HG03520 (cell line): Measurements from ENCODE around the gene HNRNPK.
"Not testable (repeated sequence)": the region's sequence is repeated elsewhere in the genome, so short reads cannot be mapped to it uniquely, and the experiment has no call there.

Source experiments
- ATAC-seq: cut with Tn5 transposase; IDR thresholded peaks from one replicate; pipeline ENCODE4 v1.9.1; 2021; ENCODE audit warnings: mild to moderate bottlenecking, moderate library complexity; ENCODE audit not compliant: unreplicated experiment

The HNRNPK gene

DNA sequence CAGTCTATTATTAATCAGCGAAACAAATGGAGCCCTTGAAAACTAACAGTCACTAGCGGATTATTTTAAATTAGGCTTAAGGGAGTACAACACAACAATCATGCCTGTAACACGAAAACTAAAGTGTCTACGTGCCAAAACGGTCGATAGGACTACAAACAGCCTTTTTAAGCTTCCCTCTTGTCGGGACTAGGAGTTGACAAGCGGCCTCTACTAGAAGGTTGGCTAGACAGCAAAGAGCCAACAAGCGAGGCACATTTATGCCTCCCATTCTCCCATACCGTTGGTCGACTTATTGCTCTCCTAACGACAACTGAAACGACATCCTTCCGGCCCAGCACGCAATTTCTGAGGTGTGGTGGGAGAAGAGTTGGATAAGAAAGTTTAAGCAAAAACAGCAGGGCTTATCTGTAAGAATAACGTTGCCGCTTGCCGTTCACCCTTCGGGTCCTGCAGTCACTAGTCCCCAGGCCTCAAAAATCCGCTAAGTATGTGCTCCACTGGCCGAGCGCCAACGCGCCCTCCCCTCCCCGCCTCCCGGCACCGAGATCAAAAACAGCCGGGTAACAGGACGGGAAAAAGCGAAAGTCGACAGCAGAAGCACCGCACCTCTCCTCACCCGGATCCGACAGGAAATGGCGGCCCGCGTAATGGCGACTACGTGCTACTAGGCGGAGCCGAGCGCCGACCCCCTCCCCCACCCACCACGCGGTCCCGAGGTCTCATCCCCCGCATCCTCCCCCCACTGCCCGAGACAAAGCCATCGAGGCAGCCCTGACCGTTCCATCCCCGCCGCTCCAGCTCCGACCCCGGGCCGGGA lies 813 bp downstream of the HNRNPK start:
- no peak for ATAC-seq

- no peak for ATAC-seq
Measured at GRCh38 chr9:83977196-83977595, 2.8 kb downstream of the HNRNPK start.

- no peak for ATAC-seq
Measured at GRCh38 chr9:83976372-83976771, 3.6 kb downstream of the HNRNPK start.

DNA sequence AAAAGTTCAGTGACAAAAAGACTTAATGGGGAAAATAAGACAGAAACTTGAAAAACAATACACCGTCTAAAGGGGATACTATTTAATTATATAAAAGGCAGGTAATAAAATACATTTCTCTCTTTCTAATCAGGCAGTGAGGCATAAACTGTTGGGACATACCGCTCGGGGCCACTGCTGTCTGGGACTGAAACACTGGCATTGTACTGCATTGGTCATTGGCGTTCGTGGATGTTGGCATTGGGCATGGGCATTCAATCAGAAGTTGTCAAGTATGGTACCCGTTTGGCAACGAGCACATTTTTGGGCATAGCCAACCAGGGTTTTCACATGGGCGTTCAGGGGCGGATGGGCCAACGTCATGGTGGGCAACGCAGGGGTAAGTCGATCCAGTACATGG lies 4.7 kb downstream of the HNRNPK start:
- ATAC-seq, result no peak

- no peak for ATAC-seq
Measured at GRCh38 chr9:83972286-83972685, 7.7 kb downstream of the HNRNPK start.

GRCh38 chr9:83971485-83971884 lies 8.5 kb downstream of the HNRNPK start:
- no peak for ATAC-seq

DNA sequence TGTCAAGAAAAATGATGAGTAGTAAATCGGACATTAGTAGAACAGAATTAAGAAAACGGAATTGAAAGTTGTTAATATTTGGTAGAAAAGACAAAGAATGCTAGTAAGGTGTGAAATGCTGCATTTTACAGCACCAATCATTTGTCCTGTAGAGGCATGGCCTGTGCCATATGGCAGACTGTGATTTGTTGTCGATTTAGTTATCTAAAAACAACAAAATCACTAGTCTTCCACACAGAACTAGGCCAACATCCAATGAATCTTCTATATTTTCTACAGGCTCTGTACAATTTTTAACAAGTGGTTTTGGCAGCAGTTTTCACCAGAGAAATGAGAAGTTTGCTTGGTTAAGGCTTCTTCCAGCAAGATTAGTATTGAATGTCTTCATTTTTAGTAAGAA lies 10.4 kb downstream of the HNRNPK start:
- no peak for ATAC-seq

DNA sequence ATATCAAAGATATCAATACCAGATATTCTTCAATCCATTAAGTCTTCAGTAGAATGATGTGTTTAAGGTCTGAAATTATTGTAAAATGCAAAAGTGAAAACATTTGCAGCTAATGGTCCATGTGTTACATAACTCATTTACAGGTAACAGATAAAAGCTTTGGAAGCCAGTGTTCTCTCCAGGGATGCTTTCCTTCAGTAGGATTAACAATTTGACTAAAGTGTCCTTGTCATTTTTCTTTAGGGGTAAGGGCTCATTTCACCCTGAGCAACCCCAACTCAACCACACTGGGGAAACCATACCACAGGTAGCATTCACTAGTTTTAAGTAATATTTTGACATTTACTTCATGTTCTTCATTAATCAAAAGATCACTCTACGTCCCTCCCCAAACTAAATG lies 12.9 kb downstream of the HNRNPK start:
- ATAC-seq, result no peak

DNA sequence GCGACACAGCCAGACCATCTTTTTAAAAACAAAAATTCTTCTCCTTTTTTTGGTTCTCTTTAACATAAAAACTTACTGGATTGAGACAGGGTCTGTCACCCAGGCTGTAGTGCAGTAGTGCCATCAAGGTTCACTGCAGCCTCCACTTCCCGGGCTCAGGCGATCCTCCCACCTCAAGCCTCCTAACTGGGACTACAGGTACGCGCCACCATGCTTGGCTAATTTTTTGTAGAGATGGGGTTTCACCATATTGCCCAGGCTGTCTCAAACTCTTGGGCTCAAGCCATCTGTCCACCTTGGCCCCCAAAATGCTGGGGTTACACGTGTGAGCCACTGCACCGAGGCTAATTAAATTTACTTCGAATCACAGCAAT lies 13.8 kb downstream of the HNRNPK start:
- no peak for ATAC-seq

DNA sequence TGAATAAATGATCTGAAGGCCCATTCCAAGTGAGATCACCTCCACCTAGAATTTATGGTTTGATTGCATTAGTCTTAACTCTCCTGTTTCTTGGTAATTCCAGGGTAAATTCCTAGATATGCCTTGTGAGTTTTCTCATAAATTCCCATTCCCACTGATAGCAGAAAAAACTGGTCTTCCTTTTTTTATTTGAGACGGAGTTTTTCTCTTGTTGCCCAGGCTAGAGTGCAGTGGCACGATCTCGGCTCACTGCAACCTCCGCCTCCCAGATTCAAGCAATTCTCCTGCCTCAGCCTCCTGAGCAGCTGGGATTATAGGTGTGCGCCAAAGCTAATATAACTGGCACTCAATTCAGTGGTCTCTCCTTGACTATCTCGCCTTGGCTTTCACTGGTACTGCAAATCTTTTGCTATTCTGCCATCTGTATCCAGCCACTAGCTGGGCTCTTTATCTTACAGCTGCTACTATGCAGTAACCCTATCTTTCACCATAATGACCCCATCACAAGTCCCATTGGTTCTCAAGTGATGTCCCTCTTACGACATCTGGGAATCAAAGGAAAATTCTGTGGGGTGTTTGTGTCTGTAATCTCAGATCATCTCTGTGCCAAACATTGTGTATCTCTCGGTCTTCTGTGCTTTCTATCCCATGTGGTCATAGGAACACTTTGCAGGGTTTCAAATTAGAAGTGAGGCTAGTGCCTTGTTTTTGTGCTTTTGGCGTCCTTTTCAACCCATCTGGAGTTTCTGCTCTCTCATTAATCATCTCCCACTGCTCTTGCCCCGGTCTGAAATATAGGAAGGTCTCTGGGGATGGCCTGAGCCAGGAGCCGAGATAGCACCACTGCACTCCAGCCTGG lies 14.4 kb downstream of the HNRNPK start:
- ATAC-seq, result no peak

- ATAC-seq, result no peak
Measured at GRCh38 chr9:83964973-83965349, 15.1 kb downstream of the HNRNPK start.

DNA sequence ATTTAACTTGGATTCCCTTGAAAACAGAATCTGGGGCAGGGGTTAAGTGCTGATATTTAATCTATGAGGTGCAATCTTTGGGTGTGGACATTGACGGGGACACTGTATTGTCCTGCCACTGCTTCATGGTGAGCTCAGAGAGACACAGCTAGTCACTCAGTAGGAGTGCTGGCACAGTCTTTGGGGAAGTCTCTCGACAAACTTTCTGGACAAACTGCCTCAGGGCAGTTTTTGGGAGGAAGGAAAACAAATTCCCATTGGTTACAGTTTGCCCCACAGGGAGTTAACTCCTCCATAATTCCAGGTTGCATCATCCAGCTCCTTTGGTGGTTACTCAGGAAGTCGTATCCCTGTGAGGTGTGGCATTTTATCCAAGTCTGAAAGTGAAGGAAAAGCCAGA lies 17.9 kb downstream of the HNRNPK start:
- no peak for ATAC-seq

DNA sequence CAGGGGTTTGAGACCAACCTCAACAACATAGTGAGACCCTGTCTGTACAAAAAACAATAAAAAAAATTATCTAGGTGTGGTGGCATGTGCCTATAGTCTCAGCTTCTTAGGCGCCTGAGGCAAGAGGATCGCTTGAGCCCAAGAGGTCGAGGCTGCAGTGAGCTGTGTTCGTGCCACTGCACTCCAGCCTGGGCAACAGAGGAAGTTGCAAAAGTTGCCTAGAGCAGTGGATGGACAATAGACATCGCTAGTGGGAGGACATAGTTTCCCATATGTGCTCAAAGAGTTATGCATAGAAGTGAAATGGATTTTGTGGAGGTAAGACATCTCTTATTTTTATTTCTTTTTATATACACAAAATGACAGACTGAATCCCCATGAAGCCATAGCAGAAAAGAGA lies 19.0 kb downstream of the HNRNPK start:
- no peak for ATAC-seq

DNA sequence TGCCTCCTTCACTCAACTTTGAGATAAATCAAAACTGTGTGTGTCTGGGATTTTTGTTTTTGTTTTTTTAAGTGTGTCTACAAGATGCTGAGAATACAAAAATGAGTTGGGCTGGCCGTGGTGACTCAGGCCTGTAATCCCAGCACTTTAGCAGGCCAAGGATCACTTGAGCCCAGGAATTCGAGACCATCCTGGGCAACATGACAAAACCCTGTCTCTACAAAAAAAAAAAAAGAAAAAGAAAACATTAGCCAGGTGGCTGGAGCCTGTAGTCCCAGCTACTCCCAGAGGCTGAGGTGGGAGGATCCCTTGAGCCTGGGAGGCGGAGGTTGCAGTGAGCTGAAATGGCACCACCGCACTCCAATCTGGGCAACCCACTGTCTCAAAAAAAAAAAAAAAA lies 21.0 kb downstream of the HNRNPK start:
- ATAC-seq, result no peak

- no peak for ATAC-seq
Measured at GRCh38 chr9:83957248-83957513, 22.8 kb downstream of the HNRNPK start.

DNA sequence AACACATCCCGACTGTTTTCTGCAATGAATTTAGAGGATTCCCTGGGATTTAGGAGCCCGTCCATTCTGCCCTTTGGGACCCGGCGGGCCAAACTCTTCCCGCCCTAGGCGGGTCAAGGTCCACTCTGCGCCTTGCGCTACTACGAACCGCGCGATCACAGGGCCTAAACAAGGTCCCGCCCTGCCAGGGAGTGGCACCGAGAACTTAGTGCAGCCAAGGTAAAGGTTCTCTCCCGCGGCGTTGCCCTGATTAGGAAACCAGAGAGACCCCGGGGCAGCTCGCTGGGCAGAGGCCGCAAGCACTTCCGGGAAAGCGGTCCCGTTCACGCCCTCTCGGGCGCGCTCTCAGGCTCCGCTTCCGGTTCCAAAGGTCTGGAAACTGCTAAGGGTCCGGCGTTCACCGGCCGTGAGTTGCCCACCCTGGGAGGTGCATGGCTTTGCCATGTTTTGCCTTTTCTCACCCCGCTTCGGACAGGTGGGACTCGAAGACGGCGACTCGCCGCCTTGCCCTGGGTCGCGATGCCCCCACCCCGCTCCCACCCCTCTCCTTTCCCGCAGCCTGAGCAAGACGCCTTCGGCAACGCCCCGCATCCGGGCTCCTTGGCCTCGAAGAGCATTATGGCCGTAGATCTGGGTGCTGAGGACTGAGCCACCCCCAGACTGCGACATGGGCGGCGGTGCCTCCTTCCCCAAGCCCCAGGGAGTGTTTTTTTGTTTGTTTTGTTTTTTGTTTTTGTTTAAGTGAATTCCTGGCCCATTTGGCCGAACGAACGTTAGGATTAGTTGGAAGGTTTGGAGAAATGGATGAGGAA lies 23.4 kb downstream of the HNRNPK start:
- ATAC-seq, result peak; percentile 80

DNA sequence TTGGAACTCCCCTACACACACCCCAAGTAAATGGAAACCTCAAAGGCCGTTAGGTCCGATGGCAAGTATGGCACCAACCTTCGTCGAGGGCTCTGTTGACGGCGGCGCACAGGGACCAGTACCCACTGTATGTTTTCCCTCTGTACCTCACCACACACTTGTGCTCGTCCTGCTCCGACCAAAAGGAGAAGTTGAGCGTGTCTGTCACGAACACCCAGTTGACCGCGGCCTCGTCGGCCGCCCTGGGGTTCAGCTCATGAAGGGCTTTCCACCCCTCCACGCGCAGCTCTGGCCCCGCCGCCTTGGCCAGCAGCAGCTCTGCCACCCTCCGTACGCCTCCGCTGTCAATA lies 24.0 kb downstream of the HNRNPK start:
- peak; percentile 49 for ATAC-seq

GRCh38 chr9:83948096-83948495 lies 31.9 kb downstream of the HNRNPK start:
- ATAC-seq, result not testable (repeated sequence)

- ATAC-seq, result no peak
Measured at GRCh38 chr9:83940590-83941303, 39.3 kb downstream of the HNRNPK start.

GRCh38 chr9:83937861-83938455 lies 42.1 kb downstream of the HNRNPK start:
- ATAC-seq, result peak; percentile 64

DNA sequence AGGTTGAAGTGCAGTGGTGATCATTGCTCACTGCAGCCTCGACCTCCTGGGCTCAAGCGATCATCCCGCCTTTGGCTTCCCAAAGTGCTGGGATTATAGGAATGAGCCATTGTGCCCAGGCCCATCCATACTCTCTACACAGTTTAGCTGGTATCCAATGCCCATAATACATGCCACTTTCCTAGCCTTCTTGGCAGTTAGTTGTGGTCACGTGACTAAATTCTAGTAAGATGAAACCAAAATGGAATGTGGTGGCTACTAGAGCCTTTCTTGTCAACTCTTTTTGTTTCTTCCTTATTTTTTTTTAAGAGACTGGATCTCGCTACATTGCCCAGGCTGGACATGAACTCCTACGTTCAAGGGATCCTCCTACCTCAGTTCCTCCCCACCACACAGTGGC lies 43.5 kb downstream of the HNRNPK start:
- ATAC-seq, result no peak
